ENCODE data around the gene TWNK.

DNA sequence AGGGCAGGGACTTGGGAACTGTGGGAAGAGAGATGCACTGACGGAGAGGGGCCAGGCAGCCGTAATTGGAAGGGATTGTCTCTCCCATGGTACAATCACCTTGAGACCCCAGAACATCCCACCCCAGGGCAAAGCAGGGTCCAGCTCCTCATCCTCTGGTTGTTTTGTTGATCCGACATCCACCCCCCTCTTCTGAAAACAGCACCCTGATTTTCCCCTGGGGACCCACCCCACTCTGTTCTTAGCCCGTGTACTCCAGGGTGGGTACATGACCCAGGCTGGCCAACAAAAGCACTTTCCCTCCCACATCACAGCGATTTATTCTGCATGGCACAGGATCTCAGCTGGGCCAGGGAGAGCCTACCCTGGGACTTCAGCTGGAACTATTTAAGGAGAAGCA is 29.5 kb downstream of the TWNK start:
- TF ChIP-seq CTCF (tag by site-specific recombination; IDR thresholded peaks at IDR 0.05) (no peak), ZNF677 (tag by site-specific recombination; IDR thresholded peaks at IDR 0.05) (no peak)
